ENCODE data around the gene RFX4.

Gene RFX4

GRCh38 chr12:106767954-106768822 is 185.4 kb downstream of the RFX4 start:
- H3K27me3 Mint-ChIP-seq, result no peaks in the 10 kb centered on the region
- no peak overlapping the region for H3K27ac Mint-ChIP-seq
- peaks cover 21% of the 10 kb centered on the region for H3K4me1 Mint-ChIP-seq
- no peak overlapping the region for H3K4me3 Mint-ChIP-seq
- H3K9me3 Mint-ChIP-seq, result no peaks in the 10 kb centered on the region
- no peaks in the 10 kb centered on the region for H3K36me3 Mint-ChIP-seq

GRCh38 chr12:106769078-106769477 is 186.3 kb downstream of the RFX4 start:
- no peak overlapping the region for H3K27ac Mint-ChIP-seq
- H3K4me3 Mint-ChIP-seq, result no peak overlapping the region
- H3K27me3 Mint-ChIP-seq, result no peaks in the 10 kb centered on the region
- no peaks in the 10 kb centered on the region for H3K36me3 Mint-ChIP-seq
- H3K9me3 Mint-ChIP-seq, result no peaks in the 10 kb centered on the region
- peaks cover 22% of the 10 kb centered on the region for H3K4me1 Mint-ChIP-seq

GRCh38 chr12:106769546-106769945 is 186.7 kb downstream of the RFX4 start:
- Mint-ChIP-seq H3K4me1 (peaks cover 24% of the 10 kb centered on the region), H3K27me3 (no peaks in the 10 kb centered on the region), H3K27ac (no peak overlapping the region), H3K9me3 (no peaks in the 10 kb centered on the region), H3K4me3 (no peak overlapping the region), H3K36me3 (no peaks in the 10 kb centered on the region)

GRCh38 chr12:106771425-106771824 is 188.6 kb downstream of the RFX4 start:
- H3K9me3 Mint-ChIP-seq, result no peaks in the 10 kb centered on the region
- no peak overlapping the region for H3K4me3 Mint-ChIP-seq
- H3K36me3 Mint-ChIP-seq, result no peaks in the 10 kb centered on the region
- H3K4me1 Mint-ChIP-seq, result peaks cover 35% of the 10 kb centered on the region
- no peak overlapping the region for H3K27ac Mint-ChIP-seq
- H3K27me3 Mint-ChIP-seq, result no peaks in the 10 kb centered on the region

GRCh38 chr12:106773286-106774004 is 190.6 kb downstream of the RFX4 start:
- H3K9me3 Mint-ChIP-seq, result no peaks in the 10 kb centered on the region
- peaks cover 37% of the 10 kb centered on the region for H3K4me1 Mint-ChIP-seq
- no peaks in the 10 kb centered on the region for H3K36me3 Mint-ChIP-seq
- H3K27ac Mint-ChIP-seq, result peak overlapping the region; percentile 97
- peak overlapping the region; percentile 99 for H3K4me3 Mint-ChIP-seq
- no peaks in the 10 kb centered on the region for H3K27me3 Mint-ChIP-seq

GRCh38 chr12:106774005-106774807 is 191.4 kb downstream of the RFX4 start, which contains the start of gene RIC8B:
TSS of gene RIC8B (plus strand) at chr12:106774682. CDS start at chr12:106774746, 64 bp downstream.
- Mint-ChIP-seq H3K4me1 (peaks cover 37% of the 10 kb centered on the region), H3K4me3 (peak within 1 kb of the TSS; percentile 99), H3K36me3 (no peaks in the 10 kb centered on the region), H3K9me3 (no peaks in the 10 kb centered on the region), H3K27ac (peak within 1 kb of the TSS; percentile 97), H3K27me3 (no peaks in the 10 kb centered on the region)

- Mint-ChIP-seq H3K36me3 (no peaks in the 10 kb centered on the region), H3K9me3 (no peaks in the 10 kb centered on the region), H3K27me3 (no peaks in the 10 kb centered on the region), H3K4me1 (peaks cover 40% of the 10 kb centered on the region), H3K27ac (peak overlapping the region; percentile 97), H3K4me3 (peak overlapping the region; percentile 99)
Observed at GRCh38 chr12:106774808-106775524, 192.2 kb downstream of the RFX4 start.

- Mint-ChIP-seq H3K4me3 (no peak overlapping the region), H3K27me3 (no peaks in the 10 kb centered on the region), H3K36me3 (no peaks in the 10 kb centered on the region), H3K27ac (no peak overlapping the region), H3K9me3 (no peaks in the 10 kb centered on the region), H3K4me1 (peaks cover 47% of the 10 kb centered on the region)
Observed at GRCh38 chr12:106776897-106777296, 194.1 kb downstream of the RFX4 start.

GRCh38 chr12:106780010-106780631 is 197.3 kb downstream of the RFX4 start:
- H3K9me3 Mint-ChIP-seq, result no peaks in the 10 kb centered on the region
- peaks cover 54% of the 10 kb centered on the region for H3K4me1 Mint-ChIP-seq
- H3K36me3 Mint-ChIP-seq, result peaks cover 7% of the 10 kb centered on the region
- H3K27ac Mint-ChIP-seq, result no peak overlapping the region
- no peak overlapping the region for H3K4me3 Mint-ChIP-seq
- H3K27me3 Mint-ChIP-seq, result no peaks in the 10 kb centered on the region

- Mint-ChIP-seq H3K36me3 (peaks cover 8% of the 10 kb centered on the region), H3K27me3 (no peaks in the 10 kb centered on the region), H3K9me3 (no peaks in the 10 kb centered on the region), H3K4me1 (peaks cover 30% of the 10 kb centered on the region), H3K4me3 (no peak overlapping the region), H3K27ac (no peak overlapping the region)
Observed at GRCh38 chr12:106782619-106783018, 199.8 kb downstream of the RFX4 start.

- no peak overlapping the region for H3K27ac Mint-ChIP-seq
- H3K4me3 Mint-ChIP-seq, result no peak overlapping the region
- no peaks in the 10 kb centered on the region for H3K9me3 Mint-ChIP-seq
- H3K4me1 Mint-ChIP-seq, result peaks cover 23% of the 10 kb centered on the region
- H3K27me3 Mint-ChIP-seq, result no peaks in the 10 kb centered on the region
- peaks cover 11% of the 10 kb centered on the region for H3K36me3 Mint-ChIP-seq
Observed at GRCh38 chr12:106783515-106783914, 200.7 kb downstream of the RFX4 start.

GRCh38 chr12:106790020-106790419 is 207.2 kb downstream of the RFX4 start:
- Mint-ChIP-seq H3K4me3 (no peak overlapping the region), H3K27me3 (no peaks in the 10 kb centered on the region), H3K4me1 (no peaks in the 10 kb centered on the region), H3K27ac (no peak overlapping the region), H3K9me3 (no peaks in the 10 kb centered on the region), H3K36me3 (peaks cover 23% of the 10 kb centered on the region)

- Mint-ChIP-seq H3K4me1 (no peaks in the 10 kb centered on the region), H3K4me3 (no peak overlapping the region), H3K9me3 (no peaks in the 10 kb centered on the region), H3K27ac (no peak overlapping the region), H3K36me3 (peaks cover 25% of the 10 kb centered on the region), H3K27me3 (no peaks in the 10 kb centered on the region)
Observed at GRCh38 chr12:106791531-106791930, 208.7 kb downstream of the RFX4 start.

- Mint-ChIP-seq H3K27me3 (no peaks in the 10 kb centered on the region), H3K27ac (no peak overlapping the region), H3K36me3 (peaks cover 23% of the 10 kb centered on the region), H3K4me3 (no peak overlapping the region), H3K9me3 (no peaks in the 10 kb centered on the region), H3K4me1 (peaks cover 3% of the 10 kb centered on the region)
Observed at GRCh38 chr12:106794369-106794768, 211.6 kb downstream of the RFX4 start.

Measured in activated naive CD4-positive, alpha-beta T cell treated with anti-CD3 and anti-CD28 coated beads, Interleukin-2, amount 50 U/mL, for 24 hours (primary cell).